Non-pigmented ciliary epithelial cell (primary cell): ENCODE results near the gene PFDN2.
"Not testable (repeated sequence)": the region's sequence is repeated elsewhere in the genome, so short reads cannot be mapped to it uniquely, and the experiment has no call there.

Source experiments
- DNase-seq: peaks from one replicate; pipeline ENCODE4 v3.0.0-alpha.2; 2010; ENCODE audit warnings: low read depth

Gene PFDN2

DNA sequence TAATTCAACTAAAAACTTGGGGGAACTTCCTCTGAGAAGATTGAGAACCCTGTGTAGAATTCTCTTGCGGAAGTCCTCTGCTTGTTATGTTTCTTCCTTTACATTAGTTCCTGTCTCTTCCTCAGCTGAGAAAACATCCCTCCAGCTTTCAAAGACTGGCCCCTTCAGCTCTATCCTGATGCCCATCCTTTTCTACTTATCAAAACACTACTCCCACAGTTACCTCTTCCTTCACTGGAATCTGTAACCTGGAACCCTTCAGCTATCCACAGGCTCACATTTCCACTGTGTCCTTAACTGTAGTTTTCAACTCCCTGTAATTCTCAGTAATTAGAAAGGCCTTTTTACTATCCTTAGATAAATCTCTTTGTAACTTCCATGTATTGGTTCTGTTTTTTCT lies 20.6 kb upstream of the PFDN2 start:
- no peak for DNase-seq

DNA sequence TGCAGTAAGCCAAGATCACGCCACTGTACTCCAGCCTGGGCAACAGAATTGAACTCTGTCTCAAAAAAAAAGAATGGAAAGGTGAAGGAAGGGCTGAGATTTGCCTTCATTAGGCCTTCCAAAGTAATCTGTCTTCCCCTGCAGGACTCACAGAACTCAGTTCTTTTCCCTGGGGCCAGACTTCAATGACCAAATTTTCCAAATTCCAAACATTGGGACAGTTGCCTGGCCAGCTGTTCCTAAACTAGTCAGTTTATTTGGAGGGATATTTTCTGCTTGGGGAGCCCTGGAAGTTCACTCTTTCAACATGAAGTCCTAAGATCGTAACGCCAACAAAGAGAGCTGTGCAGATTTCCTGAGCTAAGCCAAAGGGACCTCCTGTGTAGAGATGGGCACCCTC lies 20.0 kb upstream of the PFDN2 start:
- no peak for DNase-seq

DNA sequence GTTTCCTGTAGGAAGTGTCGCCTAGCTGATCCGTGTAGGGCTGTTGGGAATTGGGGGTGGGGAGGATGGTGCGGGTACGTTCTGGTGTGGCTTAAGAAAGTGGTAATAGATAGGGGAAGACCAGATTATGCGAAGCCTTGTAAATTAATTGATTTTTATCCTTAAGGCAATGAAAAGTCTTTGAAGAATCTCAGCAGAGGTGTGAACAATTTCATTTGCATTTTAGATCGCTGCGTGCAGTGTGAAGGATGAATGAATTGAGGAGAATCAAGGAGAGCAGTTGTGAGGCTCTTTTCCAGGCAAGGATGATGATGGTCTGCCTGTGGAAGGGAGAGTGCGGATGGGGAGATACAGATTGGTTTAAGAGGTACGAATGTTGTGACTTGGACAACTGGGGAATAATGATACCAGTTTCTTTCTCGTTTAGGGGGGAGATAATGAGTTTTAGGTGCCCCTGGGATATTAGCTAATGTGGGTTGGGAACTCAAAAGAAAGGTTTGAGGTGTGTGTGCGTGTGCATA lies 15.4 kb upstream of the PFDN2 start:
- DNase-seq: no peak

- DNase-seq: peak; percentile 67
These were observed 14.8 kb upstream of the PFDN2 start, which contains the start of gene DEDD for GRCh38 chr1:161132410-161133219. DEDD (minus strand) TSS chr1:161132667; CDS start chr1:161124462, 8,205 bp downstream.

GRCh38 chr1:161131523-161132409 lies 13.9 kb upstream of the PFDN2 start:
- DNase-seq: no peak

GRCh38 chr1:161130266-161130665 lies 12.4 kb upstream of the PFDN2 start:
- no peak for DNase-seq

- no peak for DNase-seq
These were observed 11.0 kb upstream of the PFDN2 start for GRCh38 chr1:161128591-161129420.

GRCh38 chr1:161127649-161128048 lies 9.8 kb upstream of the PFDN2 start:
- DNase-seq: no peak

DNA sequence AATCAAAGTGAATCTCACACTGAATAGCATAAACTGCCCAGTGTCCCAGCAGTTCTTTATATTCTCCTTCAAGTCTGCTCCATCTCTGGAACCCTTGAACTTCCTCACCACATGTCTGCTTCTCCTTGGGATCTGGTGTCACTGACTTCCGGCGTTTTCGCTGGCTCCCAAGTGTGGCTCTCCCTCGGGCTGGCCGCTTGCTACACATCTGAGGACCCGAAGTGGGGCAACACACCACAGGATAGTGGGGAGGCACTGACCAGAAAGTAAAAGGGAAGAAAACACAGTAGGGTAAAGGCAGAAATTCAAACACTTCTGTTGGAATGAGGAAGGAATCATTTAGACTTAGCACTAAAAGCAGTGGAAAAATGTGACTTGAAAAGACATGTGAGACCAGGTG lies 5.1 kb upstream of the PFDN2 start:
- no peak for DNase-seq

DNA sequence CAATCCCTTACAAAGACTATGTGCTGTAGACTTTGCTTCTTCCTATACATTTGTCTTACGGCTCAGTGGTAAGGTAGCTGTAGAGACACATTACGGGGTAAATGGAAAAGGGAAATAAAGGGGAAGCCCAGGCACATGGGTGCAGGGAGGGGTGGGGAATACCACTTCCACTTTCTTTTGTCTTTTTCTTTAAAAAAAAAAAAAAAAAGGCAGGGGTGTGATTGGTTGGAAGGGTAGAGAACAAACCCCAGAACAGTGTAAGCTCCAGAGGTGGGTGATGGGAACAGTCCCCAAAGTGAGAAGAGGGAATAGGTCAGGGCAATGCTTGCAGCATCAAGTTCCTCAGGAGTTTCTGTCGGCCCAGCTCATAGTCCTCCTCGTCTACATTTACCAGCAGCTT lies 4.0 kb upstream of the PFDN2 start:
- no peak for DNase-seq

DNA sequence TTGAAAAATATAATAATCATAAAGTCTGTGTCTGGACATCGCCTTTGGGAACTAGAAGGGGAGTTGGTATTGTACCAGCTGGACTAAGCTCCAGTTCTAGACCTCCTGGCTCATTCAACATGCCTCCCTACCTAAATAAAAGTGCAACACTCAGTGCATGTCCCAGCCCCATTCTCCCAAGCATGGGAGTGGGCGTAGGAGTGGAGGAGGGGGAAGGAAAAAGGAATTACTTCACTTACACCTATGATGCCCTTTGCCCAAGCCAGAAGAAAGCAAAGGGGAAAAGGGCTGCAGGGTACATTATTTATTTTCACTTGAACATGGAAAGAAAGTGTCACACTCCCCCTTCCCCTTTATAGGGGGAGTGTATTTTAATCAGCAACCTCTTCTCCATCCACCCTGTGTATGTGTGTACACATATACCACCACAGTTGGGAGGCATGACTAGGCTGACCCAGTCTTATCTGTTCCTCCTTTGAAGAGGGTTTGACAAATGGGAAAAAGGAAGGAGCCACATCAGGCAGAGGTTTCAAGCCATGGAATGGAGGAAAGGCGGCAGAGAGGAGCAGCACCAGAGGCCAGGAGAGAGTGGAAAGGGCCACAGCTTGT lies 3.3 kb upstream of the PFDN2 start:
- no peak for DNase-seq

DNA sequence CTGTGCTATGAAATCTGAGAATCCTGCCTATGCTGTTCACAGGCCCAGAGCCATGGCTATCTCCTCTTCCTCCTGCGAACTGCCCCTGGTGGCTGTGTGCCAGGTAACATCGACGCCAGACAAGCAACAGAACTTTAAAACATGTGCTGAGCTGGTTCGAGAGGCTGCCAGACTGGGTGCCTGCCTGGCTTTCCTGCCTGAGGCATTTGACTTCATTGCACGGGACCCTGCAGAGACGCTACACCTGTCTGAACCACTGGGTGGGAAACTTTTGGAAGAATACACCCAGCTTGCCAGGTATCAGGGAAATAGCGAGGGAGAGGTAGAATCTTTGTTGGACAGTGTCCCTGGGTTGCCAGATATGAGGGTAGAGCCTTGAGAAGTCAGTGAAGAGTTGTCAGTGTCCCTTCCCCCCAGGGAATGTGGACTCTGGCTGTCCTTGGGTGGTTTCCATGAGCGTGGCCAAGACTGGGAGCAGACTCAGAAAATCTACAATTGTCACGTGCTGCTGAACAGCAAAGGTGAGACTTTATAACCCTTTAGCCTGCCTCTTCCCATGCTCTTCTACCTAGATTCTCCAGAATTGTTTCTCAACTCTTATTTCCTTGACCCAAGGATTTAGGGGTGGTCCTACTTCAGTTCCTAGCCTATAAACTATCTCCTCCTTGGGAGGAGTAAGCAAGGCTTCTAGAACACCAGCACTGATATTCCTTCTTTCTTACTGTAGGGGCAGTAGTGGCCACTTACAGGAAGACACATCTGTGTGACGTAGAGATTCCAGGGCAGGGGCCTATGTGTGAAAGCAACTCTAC lies 1.5 kb upstream of the PFDN2 start:
- DNase-seq: no peak

GRCh38 chr1:161115961-161116360 lies 1.9 kb downstream of the PFDN2 start:
- not testable (repeated sequence) for DNase-seq

- DNase-seq: peak; percentile 94
These were observed 2.6 kb downstream of the PFDN2 start for GRCh38 chr1:161115132-161115711.

- DNase-seq: no peak
These were observed 3.3 kb downstream of the PFDN2 start for GRCh38 chr1:161114556-161114955.

- no peak for DNase-seq
These were observed 3.9 kb downstream of the PFDN2 start for GRCh38 chr1:161113915-161114314.

GRCh38 chr1:161111527-161111926 lies 6.3 kb downstream of the PFDN2 start:
- DNase-seq: no peak

GRCh38 chr1:161111117-161111516 lies 6.7 kb downstream of the PFDN2 start:
- DNase-seq: no peak

DNA sequence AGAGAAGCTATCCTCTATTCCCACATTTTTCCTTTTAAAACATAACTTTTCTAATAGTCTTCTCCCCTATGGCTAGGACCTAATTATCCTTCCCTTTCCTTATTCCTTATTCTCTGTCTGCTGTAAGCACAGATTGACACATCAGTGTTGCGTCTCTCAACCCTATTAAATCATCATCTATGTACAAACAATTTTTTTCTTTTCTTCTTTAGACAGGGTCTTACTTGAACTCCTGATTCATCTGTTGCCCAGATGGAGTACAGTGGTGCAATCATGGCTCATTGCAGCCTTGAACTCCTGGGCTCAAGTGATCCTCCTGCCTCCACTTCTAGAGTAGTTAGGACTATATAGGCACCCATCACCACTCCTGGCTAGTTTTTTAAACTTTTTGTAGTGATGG lies 11.4 kb downstream of the PFDN2 start:
- DNase-seq: no peak

DNA sequence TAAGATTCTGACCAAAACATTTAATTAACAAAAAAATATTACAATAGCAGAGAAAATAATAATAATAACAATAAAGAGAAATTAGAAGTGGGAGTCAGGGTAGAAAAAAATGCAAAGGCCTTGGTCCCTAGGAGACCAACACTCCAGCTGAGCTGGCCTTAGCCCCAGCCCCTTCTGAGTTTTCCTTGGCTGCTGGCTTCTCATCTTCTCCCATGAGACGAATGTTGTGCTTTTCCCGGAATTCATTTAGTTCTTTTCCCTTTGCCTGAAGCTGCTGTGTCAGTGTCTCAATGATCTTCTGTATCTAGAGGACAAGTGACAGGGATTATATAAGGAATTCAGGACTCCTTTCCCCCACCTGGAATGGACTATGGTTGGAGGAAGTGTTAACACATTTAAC lies 17.3 kb downstream of the PFDN2 start:
- no peak for DNase-seq
